ENCODE results near the gene MRPL53.

Gene MRPL53

GRCh38 chr2:74426181-74426758, 46.2 kb downstream of the MRPL53 start:
- DNase-seq (ENCODE audit: low spot score): no peak

DNA sequence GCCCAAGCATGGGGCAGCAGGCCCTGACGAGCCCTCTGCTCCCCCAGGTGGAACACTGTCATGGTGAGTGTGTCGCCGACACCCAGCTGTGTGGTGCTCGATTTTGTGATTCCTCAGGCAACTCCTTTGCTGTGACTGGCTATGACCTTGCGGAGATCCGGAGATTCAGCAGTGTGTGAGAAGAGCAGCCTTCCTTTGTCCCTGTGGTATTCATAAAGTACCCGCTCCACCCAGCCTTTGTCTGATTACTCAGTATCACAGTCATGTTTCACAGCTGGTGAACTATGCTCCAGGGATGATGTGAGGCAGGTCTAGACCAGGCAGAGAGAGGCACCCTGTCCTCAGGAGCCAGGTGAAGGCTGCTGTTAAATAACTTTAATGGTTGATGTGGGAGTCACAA, 47.0 kb downstream of the MRPL53 start:
- DNase-seq (ENCODE audit: low spot score): no peak

- DNase-seq (ENCODE audit: low spot score): no peak
Observed at GRCh38 chr2:74424995-74425406, 47.5 kb downstream of the MRPL53 start.

- no peak for DNase-seq (ENCODE audit: low spot score)
Observed at GRCh38 chr2:74424139-74424992, 48.1 kb downstream of the MRPL53 start.

DNA sequence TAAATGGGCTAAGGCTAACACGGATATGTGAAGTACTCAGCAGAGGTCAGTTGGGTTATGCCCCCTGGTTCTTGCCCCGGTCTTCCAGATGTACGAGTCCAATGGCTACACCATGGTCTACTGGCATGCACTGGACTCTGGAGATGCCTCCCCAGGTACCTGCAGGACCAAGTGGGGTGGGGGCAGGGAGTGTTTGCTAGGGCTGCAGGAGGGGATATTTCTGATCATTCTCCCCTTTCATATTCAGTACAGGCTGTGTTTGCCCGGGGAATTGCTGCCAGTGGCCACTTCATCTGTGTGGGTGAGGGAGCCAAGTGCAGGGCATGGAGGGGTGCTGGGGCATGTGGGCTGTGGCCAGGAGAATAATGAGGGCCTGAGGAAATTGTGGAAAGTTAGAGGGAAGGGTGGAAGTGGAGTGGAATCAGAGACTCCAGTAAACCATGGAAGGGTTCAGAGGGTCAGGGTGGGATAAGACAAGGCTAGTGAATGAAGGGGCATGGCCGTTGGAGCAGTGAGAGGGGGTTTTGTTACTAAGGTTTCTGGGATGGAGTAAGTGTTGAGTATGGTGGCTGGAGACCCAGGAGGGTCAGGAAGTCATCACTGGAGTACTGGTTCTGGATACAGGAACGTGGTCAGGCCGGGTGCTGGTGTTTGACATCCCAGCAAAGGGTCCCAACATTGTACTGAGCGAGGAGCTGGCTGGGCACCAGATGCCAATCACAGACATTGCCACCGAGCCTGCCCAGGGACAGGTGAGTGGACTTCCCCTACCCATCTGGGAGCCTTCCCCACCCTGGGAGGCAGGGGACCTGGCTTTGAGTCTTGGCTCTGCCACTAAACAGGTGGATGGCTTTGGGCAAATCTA, 49.0 kb downstream of the MRPL53 start:
- DNase-seq (ENCODE audit: low spot score): no peak

Measured in ecto neural progenitor cell (in vitro differentiated cells).